Skeletal muscle cell (primary cell): ENCODE measurements around the gene FOXI1.
A peak's percentile ranks its signal among the peaks of the same experiment; 100 is the strongest.

Experiments
- DNase-seq: peaks from one replicate; pipeline ENCODE4 v3.0.0-alpha.2; 2010; ENCODE audit warnings: low read depth
- H3K4me3 ChIP-seq: 2 replicates; pipeline ENCODE4 v1.5.1; 2011; ENCODE audit warnings: low read depth, mild to moderate bottlenecking, control low read depth, low read length, moderate library complexity

Gene FOXI1

GRCh38 chr5:170147051-170147752 is 41.5 kb downstream of the FOXI1 start:
- no peak overlapping the region for H3K4me3 ChIP-seq
- no peak for DNase-seq

DNA sequence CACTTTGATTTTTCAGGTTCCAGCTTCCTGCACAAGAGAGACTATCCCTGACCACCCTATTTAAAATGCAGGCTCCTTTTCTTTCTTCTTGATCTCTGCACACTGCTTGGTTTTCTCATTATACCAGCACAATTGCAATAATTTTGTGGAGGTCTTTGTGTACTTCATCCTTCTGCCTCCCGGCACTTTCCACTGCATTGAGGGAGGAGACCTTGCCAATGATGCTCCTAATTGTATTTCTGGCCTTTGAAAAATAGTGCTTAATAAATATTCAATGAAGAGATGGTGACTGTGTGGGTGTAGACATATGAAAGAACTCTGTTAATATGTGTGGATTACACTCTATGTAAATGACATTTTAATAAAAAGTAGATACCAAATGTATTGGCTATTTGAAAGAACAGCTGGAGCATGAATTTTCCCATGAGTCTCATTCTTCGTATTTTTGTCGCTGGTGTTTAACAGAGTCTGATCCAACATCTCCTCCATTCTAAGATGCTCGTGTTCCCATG is 42.1 kb downstream of the FOXI1 start:
- no peak for DNase-seq
- no peak overlapping the region for H3K4me3 ChIP-seq

- DNase-seq: no peak
These were observed 42.9 kb downstream of the FOXI1 start for GRCh38 chr5:170148430-170149205.

DNA sequence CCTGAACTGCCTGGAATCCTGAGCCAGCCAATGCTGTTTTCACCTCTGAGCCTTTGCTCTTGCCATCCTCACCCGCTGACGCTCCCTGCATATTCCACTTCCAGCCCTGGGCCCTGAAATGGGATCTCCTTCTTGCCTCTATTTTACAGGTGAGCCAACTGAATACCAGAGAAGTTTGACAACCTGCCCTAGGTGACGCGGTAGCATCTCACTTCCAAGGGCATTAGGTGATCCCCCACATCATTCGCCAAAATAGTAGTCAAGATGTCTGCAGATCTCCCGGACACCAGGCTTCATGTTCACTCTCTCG is 43.5 kb downstream of the FOXI1 start:
- no peak overlapping the region for H3K4me3 ChIP-seq
- no peak for DNase-seq

More at GRCh38 chr5:170148430-170149205, 42.9 kb downstream of the FOXI1 start:
- no peak overlapping the region for H3K4me3 ChIP-seq

DNA sequence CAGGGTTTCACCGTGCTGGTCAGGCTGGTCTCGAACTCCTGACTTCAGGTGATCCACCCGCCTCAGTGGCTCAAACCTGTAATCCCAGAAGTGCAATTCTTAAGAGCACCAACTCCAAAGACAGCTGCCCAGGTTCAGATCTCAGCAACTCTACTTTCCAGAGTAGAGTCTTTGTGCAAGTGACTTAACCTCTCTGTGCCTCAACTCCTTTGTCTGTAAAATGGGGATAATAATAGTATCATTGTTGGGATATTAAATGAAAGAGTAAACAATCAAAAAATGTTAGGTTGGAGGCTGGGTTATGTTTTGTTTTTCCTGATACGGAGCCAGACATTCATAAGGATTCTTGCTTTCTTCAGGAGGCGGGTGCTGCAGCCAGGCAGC is 45.0 kb downstream of the FOXI1 start:
- no peak for DNase-seq
- no peak overlapping the region for H3K4me3 ChIP-seq

DNA sequence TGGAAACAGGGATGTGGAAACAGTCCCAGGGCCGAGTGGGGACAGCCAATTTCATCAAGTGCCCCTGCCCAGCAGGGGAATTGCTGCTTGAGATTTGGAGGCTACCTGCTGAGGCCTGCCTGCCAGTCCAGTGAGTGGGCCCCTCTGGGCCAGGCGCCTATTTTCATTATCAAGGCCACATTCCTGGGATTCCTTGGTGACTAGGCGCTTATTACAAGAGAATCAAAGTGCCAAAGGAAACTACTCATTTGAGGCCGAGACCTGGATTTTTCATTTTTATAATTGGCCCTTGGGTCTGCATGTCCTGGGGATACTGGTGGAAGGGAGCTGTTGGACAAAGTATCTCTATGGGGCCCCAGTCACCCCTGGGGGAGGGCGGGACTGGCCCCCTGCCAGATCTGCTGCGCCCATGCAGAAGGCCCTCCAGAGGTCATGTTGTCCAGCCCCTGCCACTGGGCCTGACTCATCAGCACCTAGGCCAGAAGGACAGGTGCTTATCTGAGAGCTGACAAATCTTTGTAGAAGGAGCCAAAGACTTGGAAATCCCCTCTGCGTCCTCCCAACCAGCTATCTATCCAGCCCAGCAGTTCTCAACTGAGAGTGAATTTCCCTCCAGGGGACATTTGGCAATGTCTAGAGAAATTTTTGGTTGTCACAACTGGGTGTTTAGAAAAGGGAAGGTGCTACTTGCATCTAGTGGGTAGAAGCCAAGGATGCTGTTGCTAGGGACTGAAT is 45.6 kb downstream of the FOXI1 start:
- peak; percentile 16 for DNase-seq
- H3K4me3 ChIP-seq: no peak overlapping the region

DNA sequence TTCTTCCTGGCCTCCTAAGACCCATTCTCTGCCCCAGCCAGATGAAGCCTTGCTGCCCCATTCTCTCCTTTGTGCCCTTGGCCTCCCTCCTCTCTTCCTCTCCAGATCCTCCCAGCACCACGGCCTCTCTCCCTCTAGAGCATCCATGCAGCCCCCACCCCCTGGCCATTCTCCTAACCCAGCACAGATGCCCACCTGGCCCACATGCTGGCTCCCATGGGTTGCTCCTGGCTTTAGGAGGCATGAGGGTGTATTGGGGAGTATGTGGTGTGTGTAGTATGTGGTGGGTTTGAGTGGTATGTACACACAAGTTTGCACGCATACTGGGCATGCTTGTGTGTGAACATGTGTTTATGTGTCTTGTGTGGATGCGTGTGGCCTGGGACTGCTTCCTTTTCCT is 47.1 kb downstream of the FOXI1 start:
- no peak overlapping the region for H3K4me3 ChIP-seq
- no peak for DNase-seq

DNA sequence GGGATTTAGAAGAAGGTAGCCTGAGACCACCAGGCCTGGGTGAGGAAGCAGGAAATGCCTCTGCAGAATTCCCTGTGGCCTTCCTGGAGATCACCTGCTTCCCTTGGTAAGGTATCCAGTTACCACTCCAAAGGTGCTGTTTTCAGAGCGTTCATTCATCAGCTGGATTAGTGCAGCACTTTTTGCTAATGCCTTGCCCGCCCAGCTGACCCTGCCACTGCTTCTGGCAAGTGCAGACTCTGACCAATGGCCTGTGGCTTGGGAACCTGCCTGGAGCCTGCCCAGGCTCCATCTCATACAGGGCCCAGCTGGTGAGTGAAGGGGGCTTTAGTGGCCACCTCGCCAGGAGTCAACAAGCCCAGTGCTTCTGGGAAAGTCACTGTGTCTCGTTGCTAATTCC is 48.6 kb downstream of the FOXI1 start:
- no peak for DNase-seq
- no peak overlapping the region for H3K4me3 ChIP-seq

DNA sequence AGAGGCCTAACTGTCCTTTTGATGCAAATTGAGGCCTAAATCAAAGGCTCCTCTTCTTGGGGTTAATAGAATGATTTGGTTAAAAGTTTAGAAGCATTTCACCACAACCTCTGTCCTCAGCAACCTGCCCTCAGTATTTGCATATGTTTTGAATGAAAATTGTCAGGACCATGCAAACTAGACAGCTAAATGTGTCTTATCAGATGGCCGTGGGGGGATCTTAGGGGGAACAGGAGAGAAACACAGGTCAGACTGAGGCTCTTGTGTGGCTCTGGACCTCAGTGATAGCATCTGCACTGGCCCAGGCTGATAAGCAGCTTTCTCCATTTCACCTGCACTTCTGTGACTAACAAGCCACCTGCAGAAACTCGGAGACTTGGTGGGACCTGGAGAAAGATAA is 49.0 kb downstream of the FOXI1 start:
- no peak overlapping the region for H3K4me3 ChIP-seq
- no peak for DNase-seq

DNA sequence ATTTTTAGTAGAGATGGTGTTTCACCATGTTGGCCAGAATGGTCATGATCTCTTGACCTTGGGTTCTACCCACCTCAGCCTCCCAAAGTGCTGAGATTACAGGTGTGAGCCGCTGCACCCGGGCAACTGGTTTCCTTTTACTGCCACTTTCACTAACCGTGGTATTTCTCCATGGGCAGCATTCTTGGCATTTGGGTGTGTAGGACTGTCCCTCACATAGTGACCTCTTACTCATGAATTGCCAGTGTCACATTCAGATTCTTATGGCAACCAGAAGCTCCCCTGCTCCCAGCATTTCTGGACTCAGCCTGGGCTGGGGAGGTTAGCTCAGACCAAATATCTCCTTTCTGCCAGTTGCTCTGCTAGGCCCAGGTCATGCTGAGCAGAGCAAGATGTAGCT is 50.1 kb downstream of the FOXI1 start:
- DNase-seq: no peak
- no peak overlapping the region for H3K4me3 ChIP-seq

- peak; percentile 25 for DNase-seq
- no peak overlapping the region for H3K4me3 ChIP-seq
These were observed 53.5 kb downstream of the FOXI1 start for GRCh38 chr5:170159101-170159698.
